Activated CD8-positive, alpha-beta memory T cell treated with anti-CD3 and anti-CD28 coated beads for 48 hours (primary cell): ENCODE measurements around the gene DEDD.

Experiments
- DNase-seq, 3 experiments: peaks; one replicate each; pipeline ENCODE4 v3.0.0-alpha.2; 2020; ENCODE audit warnings: low read depth in 2 of 3, low spot score in 2 of 3

Gene DEDD

DNA sequence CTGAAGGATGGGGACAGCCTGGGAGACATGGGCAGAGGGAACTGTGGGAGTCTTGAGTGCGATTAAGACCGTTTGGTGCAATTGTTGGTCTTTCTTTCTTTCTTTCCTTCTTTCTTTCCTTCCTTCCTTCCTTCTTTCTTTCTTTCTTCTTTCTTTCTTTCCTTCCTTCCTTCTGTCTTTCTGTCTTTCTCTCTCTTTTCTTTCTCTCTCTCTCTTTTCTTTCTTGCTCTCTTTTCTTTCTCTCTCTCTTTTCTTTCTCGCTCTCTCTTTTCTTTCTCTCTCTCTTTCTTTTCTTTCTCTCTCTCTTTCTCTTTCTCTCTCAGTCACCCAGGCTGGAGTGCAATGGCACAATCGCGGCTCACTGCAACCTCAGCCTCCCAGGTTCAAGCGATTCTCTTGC, 37.2 kb downstream of the DEDD start:
- no peak for DNase-seq

DNA sequence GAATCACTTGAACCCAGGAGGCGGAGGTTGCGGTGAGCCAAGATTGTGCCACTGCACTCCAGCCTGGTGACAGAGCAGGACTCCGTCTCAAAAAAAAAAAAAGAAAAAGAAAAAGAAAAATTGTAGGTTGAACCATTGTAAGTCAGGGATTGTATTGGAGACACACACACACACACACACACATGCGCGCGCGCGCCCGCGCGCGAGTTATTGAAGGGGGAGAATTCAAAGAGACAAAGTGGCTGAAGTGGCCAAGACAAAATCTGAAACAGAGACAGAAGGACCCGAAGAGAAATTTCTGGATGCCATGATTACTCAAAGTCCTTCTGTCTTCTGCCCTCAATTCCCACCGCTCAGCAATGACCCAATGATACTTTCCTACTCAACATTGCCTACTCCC, 38.0 kb downstream of the DEDD start:
- no peak for DNase-seq

DNA sequence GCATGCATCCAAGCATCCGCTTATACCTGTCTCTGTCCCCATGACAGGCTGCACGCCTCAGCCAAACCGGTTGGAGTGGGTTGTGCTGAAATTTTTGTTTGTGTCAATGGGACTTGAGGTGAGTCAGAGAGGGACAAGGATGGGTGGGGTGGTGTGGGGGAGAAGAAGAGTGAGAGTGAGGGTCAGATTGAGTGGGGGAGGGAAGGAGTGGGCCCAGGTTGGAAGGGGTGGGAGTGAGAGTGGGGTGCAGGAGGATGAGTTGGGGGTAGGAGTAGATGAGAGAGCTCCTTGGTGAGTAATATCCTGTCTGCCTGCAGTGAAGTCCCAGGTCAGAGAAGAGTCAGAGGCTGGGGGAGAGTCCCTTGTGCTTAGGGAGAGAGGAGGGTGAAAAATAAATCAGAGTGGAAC, 39.8 kb downstream of the DEDD start:
- DNase-seq = no peak

DNA sequence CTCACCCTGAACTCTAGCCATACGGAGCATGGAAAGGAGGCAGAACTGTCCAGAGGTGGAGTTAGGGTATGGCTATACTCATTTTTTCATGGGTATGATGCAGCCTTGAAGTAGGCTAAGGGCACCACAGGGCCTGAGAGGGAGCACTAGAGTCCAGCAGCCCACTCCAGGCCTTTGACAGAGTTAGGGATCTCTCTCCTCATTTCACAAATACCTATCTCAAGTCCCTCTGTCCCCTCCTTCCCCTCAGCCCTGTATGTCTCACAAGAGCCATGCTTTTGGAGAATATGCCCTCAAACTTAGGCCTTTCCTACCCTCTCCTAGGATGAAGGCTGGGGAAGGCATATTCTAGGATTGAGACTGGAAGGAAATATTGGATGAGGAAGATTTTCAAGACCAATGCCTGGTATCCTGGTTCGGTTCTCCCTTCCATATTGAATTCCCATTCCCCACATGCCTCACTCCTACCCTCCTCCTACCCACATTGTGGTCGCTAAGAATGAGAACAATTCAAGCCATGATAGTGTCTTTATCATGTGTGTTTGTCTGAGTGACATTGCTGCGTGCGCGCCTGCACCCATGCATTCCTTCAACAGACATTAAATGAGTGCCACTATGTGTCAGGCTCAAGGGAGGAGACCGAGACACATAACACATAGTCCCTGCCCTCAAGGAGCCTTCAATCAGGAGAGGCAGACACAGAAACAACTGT, 40.5 kb downstream of the DEDD start:
- no peak for DNase-seq

DNA sequence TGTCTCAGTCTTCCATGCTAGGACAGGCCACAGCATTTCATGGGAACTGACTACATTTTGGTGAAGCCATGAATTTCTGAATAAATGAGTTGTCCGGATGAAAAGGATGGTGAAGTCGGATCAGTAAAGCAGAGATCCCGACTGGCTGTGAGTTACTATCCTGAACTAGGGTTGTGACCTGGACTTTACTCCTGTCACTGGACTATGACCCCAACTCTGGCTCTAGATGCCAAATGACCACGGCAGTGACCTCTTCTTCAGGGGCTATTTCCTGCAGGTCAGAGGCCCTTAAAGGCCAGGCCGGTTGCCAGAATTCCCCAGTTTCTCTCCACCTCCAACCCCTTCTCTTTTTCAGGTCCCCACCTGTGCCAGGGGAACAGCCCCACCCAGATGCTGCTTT, 41.4 kb downstream of the DEDD start:
- DNase-seq = no peak

DNA sequence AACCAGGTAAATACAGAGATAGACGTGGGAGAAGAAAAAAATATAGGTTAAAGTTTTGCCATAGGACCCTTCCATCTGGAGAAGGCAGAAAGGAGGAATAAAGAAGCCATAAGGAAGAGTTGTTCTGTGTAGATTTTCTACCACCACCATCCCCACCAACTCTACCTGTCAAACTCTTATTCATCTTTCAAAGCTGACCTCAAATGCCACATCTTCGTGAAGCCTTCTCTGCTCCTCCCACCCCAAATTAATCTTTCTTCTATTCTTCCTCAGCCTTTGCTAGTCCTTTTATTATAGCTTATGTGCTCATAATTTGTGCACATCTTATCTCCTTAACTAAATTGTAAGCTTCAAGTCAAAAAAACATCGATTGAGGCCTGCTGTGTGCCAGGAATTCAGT, 41.9 kb downstream of the DEDD start:
- no peak for DNase-seq

DNA sequence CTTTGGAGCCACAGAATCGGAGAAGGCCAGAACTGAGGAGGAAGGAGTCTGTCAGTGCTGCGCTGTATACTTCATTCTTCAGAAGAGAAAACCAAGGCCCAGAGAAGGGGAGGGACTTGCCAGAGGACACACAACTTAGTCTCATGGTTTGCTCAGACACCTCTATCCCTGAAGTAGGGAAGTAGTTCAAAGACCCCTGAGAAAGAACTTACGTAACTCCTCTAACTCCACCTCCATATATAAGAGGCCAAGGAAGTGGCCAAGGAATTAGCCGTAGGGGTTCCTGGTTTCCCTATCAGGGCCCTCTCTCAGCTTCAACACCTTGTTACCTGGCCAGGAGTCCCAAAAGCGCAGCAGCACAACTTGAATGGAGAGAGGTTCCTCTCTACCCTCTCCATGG, 42.5 kb downstream of the DEDD start:
- DNase-seq = no peak

DNA sequence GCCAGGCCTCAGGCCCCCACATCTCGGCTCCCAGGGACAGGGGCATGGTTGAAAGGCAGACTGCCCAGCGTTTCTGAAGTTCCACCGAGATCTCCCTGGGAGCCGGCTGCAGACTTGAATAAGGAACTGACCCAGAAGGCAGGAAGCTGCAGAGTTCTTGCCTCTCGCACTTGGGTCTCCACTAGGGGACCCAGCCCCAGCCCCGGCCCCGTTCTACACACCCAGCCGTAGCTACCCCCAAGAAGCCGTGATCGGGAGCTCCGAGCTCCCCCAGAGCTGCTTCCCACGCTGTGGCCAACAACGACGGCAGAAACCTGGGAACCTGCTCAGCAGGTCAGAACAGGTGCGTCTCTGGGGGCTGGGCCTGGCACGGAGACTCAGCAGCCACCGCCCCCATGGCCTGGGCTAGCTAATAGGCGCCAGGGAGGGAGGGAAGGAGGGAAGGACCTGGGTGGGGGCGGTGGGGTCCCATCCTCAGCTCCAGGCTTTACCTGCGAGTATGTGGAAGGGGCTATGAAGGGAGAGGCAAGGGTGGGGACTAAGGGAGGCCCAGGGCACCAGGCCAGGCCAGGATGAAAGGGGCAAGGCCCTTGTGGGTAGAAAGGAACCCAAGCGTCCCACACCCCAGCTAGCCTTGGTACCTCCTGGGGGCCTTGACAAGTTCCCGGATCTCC, 43.1 kb downstream of the DEDD start, which contains the start of gene NECTIN4:
Gene NECTIN4, minus strand, starts transcription at position 308 of the 674 bp plus-strand sequence. Its CDS starts 262 bp downstream, at position 46.
- DNase-seq = no peak

DNA sequence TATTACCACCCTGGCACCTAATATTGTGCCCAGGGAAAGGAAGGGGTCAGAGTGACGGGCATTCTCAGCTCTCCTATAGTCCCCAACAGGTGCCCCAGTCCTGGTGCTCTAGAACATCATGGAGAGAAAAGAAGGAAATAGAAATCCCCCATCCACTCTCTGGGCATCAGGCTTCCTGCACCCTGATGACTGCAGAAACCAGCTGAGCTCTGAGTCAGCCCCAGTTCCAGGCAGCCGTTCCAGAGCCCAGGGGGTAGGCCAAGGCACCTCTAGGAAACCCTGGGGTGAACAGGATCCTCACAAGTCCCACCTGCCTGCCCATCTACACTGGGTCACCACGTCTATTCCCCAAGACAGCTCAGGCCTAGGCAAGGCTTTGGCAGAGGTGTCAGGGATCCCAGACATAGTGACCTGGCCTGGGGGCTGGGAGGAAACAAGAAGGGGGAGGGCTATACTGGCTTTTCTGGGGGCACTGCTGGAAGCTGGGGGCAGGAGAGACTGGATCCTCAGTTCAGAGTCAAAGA, 43.8 kb downstream of the DEDD start:
- no peak for DNase-seq

DNA sequence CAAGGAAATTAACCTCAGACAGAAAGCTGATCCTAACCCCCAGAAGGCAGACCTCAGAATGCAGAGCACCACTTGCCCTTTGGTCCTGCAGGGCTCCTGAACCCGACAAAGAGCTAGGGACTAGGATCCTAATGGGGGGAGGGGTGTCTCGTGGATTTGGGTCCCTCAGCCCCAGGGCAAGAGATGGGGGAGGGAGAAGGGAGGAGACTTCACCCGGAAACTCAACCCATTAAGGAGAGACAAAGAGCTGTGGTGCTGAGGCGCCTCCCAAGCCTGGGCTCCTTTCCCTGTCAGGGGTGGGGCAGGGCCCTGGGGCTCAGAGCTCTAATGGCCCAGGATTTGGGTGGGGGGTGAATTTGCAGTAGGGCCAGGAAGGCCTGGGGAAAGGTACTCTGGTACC, 46.0 kb downstream of the DEDD start:
- DNase-seq = no peak

DNA sequence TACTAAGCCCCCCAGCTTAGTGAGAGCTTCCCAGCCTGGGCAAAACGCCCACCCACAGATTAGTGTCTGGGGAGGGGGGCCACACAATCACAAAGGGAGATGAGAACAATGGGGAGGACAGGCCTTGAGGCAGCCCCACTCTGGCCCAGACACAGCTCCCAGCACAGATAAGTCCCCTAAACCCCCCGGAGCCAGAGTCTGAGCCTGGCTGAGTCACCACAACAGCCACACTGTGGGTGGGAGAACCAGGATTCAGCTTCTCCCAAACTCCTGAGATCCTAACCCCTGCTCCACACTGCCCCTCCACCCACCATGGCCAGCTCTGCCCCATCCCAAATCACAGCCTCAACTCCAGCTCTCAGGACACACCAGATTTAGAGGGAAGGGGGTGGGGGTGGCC, 47.3 kb downstream of the DEDD start:
- DNase-seq = no peak

DNA sequence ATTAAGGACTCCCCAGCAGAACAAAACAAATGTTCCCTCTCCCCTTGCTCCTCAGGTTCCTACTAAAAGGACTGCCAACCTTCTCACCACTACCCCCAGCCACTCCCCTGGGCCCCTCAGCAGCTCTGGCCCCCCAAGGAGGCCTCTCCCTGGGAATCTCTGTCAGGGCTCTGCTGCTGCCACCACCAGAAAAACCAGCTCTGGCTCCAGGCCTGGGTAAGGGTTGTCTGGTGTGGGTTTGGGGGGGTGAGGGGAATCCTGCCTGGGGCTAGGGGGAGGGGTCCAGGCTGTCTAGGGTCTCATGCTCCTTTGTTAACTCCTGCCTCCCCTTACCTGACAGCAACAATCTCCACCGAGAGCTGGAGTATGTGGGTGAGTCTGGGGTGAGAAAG, 47.9 kb downstream of the DEDD start:
- no peak for DNase-seq

DNA sequence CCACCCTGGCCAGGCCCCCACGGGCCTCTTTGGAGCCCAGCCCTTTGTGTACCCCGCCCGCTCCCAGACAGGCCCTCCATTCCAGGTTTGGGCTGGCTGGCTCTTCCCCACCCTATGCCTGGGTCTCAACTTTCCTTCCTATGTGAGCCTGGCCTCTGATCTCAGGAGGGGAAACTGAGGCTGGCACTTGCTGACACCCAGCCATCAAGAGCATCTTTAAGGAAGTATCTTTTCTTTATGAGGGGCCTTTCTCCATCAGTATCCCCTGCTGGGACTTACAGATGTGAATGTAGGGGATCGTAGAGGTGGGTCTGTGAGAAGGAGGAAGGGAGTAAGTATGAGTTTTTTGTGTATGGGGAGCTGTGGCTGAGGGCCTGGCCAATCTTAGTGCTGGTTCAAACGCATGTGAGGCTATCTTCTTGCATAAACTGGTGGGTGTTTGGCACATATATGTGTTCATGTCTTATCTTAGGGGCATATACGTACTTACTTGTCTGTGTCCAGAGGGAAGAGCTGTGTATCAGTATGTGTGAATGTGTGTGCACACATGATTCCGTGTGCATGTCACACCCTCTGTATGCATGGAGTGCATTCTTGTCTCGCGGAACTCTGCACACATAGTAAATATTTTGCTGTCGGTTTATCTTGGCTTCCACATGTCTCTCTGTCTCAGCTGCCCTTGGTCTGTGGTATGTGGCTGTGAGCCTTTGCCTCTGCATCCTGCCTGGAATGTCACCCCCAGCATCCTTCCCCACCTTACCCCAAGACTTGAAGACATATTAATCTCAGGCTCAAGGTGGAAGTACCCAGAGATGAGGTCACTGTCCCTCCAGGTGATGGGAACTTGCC, 48.5 kb downstream of the DEDD start:
- DNase-seq = no peak

DNA sequence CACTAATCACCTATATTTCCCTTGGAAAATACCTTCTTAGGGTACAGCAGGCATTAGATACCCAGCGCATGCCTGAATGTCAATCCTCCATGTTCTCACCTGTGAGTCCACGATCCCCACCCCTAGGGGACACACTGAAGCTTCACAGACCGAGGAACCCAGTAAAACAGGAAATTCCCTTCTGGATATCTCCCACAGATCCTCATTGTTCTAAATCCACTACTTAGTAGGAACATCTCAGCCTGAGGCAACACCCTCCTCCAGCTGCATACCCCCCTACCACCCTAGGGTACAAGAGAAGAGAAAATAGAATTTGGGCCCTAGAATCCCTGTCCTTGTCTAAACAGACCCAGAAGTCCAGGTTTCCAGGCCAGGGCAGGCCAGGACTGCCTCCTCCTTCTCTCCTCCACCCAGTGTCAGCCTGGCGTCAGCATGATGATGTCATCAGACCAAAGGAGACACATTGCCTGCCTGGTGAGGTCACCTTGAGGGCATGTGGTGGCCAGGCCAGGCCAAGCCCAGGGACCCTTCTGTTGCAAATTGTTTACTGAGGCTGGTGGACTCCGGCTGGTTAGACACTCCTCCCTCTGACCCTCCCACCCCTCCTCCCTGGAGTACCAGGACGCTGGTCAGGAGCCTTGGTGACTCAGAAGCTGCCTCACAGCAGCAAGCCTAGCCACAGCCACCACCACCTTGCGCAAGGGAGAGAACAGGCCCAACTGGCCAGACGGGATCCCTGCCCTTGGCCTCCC, 49.3 kb downstream of the DEDD start:
- no peak for DNase-seq

DNA sequence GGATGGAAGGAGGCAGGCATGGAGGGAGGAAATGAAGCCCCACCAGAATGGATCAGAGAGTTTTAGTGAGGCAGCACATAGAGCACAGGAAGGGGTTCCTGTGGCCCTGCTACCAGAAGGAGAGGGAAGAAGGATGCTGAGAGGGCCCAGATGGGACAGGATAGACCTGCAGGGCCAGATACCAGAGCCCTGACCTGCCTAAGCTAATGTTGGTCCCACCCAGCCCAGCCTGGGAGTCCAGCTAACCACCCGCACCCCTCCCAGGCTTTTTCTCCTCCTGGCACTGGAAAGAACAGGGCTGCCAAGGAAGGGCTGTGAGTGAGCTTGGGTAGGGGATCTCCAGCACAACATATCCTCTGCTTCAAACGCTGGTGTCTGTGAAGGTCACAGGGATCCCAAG, 50.0 kb downstream of the DEDD start:
- no peak for DNase-seq

DNA sequence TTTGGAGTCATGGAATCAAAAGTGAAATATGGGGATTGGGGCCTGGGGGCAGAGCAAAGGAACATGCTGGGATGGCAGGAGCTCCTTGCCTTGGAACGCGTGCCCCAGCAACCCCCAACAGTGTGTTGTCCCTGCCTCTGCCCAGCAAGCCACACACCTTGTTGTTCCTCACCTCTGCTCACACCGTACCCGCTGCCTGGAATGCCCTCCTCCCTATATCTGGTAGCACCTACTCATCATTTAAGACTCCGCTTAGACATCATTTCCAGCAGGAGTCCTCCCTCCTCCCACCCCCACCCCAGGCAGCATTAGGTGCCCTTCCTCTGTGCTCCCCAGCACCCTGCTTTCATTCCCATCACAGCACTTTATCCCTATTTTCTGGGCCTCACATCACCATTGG, 50.9 kb downstream of the DEDD start:
- no peak for DNase-seq

DNA sequence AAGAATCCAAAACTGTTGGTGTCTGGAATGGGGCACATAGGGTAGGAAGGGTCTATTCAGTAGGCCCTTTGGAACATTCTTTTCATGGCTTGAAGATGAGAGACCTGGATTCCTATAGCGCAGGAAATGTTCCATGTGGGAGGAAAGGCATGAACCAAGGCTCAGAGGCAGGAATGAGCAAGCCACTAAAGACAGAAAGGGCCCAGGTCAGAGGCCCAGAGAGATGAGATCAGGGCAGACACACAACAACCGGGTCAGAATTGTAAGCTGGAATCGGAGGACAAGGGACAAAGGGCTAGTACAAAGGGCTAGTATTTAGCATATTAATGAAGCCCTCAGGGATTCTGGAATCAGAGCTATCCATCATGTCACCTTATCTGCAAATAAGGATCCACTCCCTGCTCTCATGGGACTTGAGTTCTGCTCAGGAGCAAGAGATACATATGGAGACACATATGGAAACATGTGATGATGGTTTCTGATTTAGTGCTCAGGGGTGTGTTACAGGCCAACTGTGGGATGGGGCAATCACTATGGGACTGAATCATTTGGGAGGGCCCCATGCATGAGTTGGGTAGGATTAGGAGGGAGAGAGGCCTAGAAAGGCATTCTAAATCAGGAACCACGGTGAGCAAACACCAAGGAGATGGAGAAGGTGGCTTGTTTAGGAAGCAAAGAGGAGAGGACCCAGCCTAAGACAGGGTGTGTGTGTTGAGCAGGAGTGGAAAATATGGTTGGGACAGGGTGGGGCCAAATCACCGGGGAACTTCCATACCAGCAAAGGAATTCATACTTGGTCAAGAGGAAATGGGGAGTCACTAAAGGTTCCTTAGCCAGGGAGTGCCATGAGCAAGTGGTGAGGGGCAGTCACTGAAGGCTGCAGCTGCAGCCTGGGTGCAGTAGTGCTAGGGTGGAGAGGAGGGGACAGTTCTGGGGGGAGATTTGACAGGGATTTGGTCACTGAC, 51.7 kb downstream of the DEDD start:
- DNase-seq = no peak

DNA sequence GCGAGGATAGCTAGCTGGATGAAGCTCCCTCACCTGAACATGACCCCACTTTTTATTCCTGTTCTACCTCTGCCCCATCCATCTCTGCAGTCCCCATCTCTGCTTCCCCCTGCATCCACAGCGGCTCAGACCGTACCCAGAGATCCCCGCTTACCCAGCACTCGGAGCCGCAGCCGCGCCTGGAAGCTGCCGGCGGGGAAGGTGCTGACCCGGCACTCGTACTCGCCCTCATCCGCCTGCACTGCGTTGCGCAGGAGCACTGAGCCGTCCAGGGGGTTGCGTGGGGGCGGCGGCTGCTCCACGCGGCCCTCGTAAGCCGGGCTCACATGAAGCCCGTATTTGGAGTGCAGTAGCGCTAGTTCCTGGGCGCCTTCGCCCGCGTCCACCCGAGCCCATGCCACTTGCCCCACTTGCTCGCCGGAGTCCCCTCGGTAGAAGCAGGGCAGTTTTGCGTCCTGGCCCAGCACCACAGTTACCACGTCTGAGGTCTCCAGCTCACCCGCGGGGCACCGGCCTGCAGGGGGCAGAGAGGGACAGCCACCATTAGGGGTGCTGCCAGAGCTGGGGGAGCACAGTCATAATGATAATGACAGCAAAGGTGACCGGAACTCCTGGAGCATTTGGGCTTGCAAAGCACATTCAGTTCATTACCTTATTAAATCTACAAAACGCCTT, 52.9 kb downstream of the DEDD start:
- no peak for DNase-seq

DNA sequence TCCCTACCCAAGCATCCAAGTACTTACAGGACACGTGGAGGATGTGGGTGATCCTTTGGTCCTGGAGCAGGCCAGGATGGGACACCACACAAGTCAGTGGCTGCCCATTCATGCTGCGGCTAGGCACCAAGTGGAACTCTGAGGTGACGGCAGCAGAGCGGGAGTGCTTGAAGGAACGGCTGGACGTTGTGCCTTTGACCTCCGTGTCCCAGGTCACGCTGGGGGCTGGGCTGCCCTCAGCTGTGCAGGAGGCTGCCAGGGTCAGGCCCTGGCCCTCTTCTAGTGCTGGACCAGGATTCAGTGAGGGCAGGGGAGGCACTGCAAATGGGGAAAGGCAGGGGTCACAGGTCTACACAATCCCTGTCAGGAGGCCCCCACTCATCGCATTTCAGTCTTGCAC, 55.0 kb downstream of the DEDD start:
- no peak for DNase-seq
